Liver (tissue), 9 donors: ENCODE measurements around the gene LY6G6F. TPM values are rescaled to one million over a fixed set of nuclear protein-coding genes. Genes with fewer than 3 reads are reported as not detected.
A peak's percentile ranks its signal among the peaks of the same experiment; 100 is the strongest.

Experiments
- DNase-seq: peaks from one replicate; pipeline ENCODE4 v3.0.0-alpha.2; 2017; ENCODE audit warnings: low spot score
- H3K27ac ChIP-seq, 2 donors: one replicate each; pipeline ENCODE4 v1.7.0; 2013; ENCODE audit warnings: inconsistent platforms in 2 of 2, low read length in 2 of 2, control low read depth in 1 of 2, low read depth in 1 of 2, mild to moderate bottlenecking in 1 of 2
- H3K27me3 ChIP-seq, 4 donors: one replicate each; pipeline versions ENCODE4 v1.6.1 to v1.7.0; 2013; ENCODE audit warnings: low read length in 3 of 4, inconsistent platforms in 1 of 4, mild to moderate bottlenecking in 1 of 4, moderate library complexity in 1 of 4; ENCODE audit not compliant: control insufficient read depth in 4 of 4, insufficient read depth in 4 of 4
- H3K36me3 ChIP-seq, 4 donors: one replicate each; pipeline versions ENCODE4 v1.6.1 to v1.7.0; 2013; ENCODE audit warnings: low read length in 3 of 4, mild to moderate bottlenecking in 3 of 4, low read depth in 1 of 4, moderate library complexity in 1 of 4; ENCODE audit not compliant: control insufficient read depth in 4 of 4, insufficient read depth in 3 of 4
- H3K4me1 ChIP-seq, 4 donors: one replicate each; pipeline versions ENCODE4 v1.6.1 to v1.7.0; 2013; ENCODE audit warnings: low read length in 3 of 4, mild to moderate bottlenecking in 3 of 4, moderate library complexity in 1 of 4; ENCODE audit not compliant: control insufficient read depth in 4 of 4, insufficient read depth in 4 of 4
- H3K4me3 ChIP-seq, 3 donors: one replicate each; pipeline versions ENCODE4 v1.6.1 to v1.7.0; 2013; ENCODE audit warnings: low read length in 3 of 3, control low read depth in 1 of 3, low read depth in 1 of 3, mild to moderate bottlenecking in 1 of 3
- H3K9ac ChIP-seq, 2 donors: one replicate each; pipeline ENCODE4 v1.7.0; 2013; ENCODE audit warnings: low read length in 2 of 2, mild to moderate bottlenecking in 2 of 2, moderate library complexity in 2 of 2, control low read depth in 1 of 2, low read depth in 1 of 2
- H3K9me3 ChIP-seq, 4 donors: one replicate each; pipeline versions ENCODE4 v1.6.1 to v1.7.0; 2013; ENCODE audit warnings: low read length in 3 of 4; ENCODE audit not compliant: control insufficient read depth in 4 of 4
- ATF3 ChIP-seq: IDR thresholded peaks from 2 replicates; pipeline ENCODE4 v1.6.1; 2016; ENCODE audit warnings: antibody characterized with exemption
- EGR1 ChIP-seq, 2 donors: IDR thresholded peaks; 2 replicates each; pipeline ENCODE4 v1.6.1; 2016 to 2018; ENCODE audit warnings: antibody characterized with exemption in 2 of 2, low read depth in 2 of 2
- FOXA1 ChIP-seq: IDR thresholded peaks from 2 replicates; pipeline ENCODE4 v1.6.1; 2016; ENCODE audit warnings: antibody characterized with exemption
- FOXA2 ChIP-seq: IDR thresholded peaks from 2 replicates; pipeline ENCODE4 v1.6.1; 2016; ENCODE audit warnings: antibody characterized with exemption
- GABPA ChIP-seq, 2 donors: IDR thresholded peaks in 1 of 2; conservative IDR thresholded peaks in 1 of 2; 2 replicates each; pipeline ENCODE4 v1.6.1; 2016; ENCODE audit warnings: antibody characterized with exemption in 2 of 2, mild to moderate bottlenecking in 1 of 2, moderate library complexity in 1 of 2
- HNF4A ChIP-seq, 2 donors: conservative IDR thresholded peaks; 2 replicates each; pipeline ENCODE4 v1.6.1; 2016; ENCODE audit warnings: antibody characterized with exemption in 2 of 2, mild to moderate bottlenecking in 2 of 2
- HNF4G ChIP-seq: IDR thresholded peaks from 2 replicates; pipeline ENCODE4 v1.6.1; 2016; ENCODE audit warnings: antibody characterized with exemption
- JUND ChIP-seq, 2 donors: IDR thresholded peaks; 2 replicates each; pipeline ENCODE4 v1.6.1; 2016; ENCODE audit warnings: antibody characterized with exemption in 2 of 2
- MAX ChIP-seq: IDR thresholded peaks from 2 replicates; pipeline ENCODE4 v1.6.1; 2016; ENCODE audit warnings: antibody characterized with exemption
- NR2F2 ChIP-seq: IDR thresholded peaks from 2 replicates; pipeline ENCODE4 v1.6.1; 2016; ENCODE audit warnings: antibody characterized with exemption
- RAD21 ChIP-seq, 2 donors: IDR thresholded peaks; 2 replicates each; pipeline ENCODE4 v1.6.1; 2016; ENCODE audit warnings: antibody characterized with exemption in 2 of 2, mild to moderate bottlenecking in 2 of 2
- RXRA ChIP-seq, 2 donors: IDR thresholded peaks; 2 replicates each; pipeline ENCODE4 v1.6.1; 2017 to 2018; ENCODE audit warnings: antibody characterized with exemption in 2 of 2, mild to moderate bottlenecking in 1 of 2
- TAF1 ChIP-seq: conservative IDR thresholded peaks from 2 replicates; pipeline ENCODE4 v1.6.1; 2016; ENCODE audit warnings: antibody characterized with exemption, mild to moderate bottlenecking
- YY1 ChIP-seq: IDR thresholded peaks from 2 replicates; pipeline ENCODE4 v1.6.1; 2016; ENCODE audit warnings: antibody characterized with exemption, mild to moderate bottlenecking
- ZBTB33 ChIP-seq: IDR thresholded peaks from 2 replicates; pipeline ENCODE4 v1.6.1; 2016; ENCODE audit warnings: antibody characterized with exemption
- WGBS: extraction: QIAGEN DNeasy Blood & Tissue Kit; methylation state at CpG from one replicate; pipeline ENCODE4 v1.1.7; 2013; 5-methylcytosine and 5-hydroxymethylcytosine counted together
- polyA plus RNA-seq, 2 donors: library from polyadenylated mRNA; stranded (reverse) in 1 of 2; unstranded in 1 of 2; fragments of 200-250 nt in 1 of 2; fragments of >200 nt in 1 of 2; fragmentation: Nextera tagmentation in 1 of 2; extraction: Ambion mirVana in 1 of 2; gene quantifications; one replicate each; pipeline versions ENCODE4 v1.2.1 to v1.2.3, GENCODE V29; 2013 to 2015
- total RNA-seq, 2 donors: library from RNA; depleted of rRNA; stranded (reverse); fragments of >200 nt; gene quantifications; one replicate each; pipeline ENCODE4 v1.2.3, GENCODE V29; 2014
- TF ChIP-seq, protein P1 (sequence below): IDR thresholded peaks from 2 replicates; pipeline ENCODE4 v1.6.1; 2016; ENCODE audit warnings: antibody characterized with exemption, mild to moderate bottlenecking
- donor health status: healthy.
- donor health status: healthy.
- donor health status: healthy.
- donor health status: healthy.
- donor health status: healthy.

LY6G6F gene
- total and polyA plus RNA-seq, 4 donors, result 0.08 to 3.2 TPM; not detected in 2

DNA sequence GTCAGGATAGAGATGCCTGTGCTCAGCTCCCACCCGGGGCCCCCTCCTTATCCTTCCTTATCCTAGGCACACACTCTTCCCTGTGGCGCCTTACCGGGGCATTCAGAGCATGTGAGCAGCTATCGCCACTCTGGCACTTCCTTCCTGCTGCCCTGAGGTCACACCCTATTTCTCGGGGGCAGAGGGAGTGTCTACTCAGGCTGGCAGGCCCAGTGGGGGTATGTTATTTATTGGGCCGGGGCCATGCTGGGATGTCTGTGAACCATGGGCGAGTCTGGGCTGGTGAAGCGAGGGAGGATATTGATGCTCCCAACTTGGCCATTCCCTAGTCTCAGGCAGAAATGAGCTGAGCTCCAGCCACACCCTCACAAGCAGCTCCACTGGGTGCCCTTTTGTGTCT lies 4.6 kb downstream of the LY6G6F start:
- DNase-seq, result no peak
- no peaks in the 10 kb centered on the region for H3K9me3 ChIP-seq
- no peaks in the 10 kb centered on the region for H3K4me1 ChIP-seq
- no peak overlapping the region for H3K9ac ChIP-seq
- WGBS, result 65% methylated on average over 8 of the region's 8 CpGs
- H3K27ac ChIP-seq, result no peak overlapping the region
- no peaks in the 10 kb centered on the region for H3K36me3 ChIP-seq
- no peak for TF ChIP-seq GABPA (IDR thresholded peaks at IDR 0.05 in 1 of 2, conservative IDR thresholded peaks at IDR 0.05 in 1 of 2)
- TF ChIP-seq, protein P1, sequence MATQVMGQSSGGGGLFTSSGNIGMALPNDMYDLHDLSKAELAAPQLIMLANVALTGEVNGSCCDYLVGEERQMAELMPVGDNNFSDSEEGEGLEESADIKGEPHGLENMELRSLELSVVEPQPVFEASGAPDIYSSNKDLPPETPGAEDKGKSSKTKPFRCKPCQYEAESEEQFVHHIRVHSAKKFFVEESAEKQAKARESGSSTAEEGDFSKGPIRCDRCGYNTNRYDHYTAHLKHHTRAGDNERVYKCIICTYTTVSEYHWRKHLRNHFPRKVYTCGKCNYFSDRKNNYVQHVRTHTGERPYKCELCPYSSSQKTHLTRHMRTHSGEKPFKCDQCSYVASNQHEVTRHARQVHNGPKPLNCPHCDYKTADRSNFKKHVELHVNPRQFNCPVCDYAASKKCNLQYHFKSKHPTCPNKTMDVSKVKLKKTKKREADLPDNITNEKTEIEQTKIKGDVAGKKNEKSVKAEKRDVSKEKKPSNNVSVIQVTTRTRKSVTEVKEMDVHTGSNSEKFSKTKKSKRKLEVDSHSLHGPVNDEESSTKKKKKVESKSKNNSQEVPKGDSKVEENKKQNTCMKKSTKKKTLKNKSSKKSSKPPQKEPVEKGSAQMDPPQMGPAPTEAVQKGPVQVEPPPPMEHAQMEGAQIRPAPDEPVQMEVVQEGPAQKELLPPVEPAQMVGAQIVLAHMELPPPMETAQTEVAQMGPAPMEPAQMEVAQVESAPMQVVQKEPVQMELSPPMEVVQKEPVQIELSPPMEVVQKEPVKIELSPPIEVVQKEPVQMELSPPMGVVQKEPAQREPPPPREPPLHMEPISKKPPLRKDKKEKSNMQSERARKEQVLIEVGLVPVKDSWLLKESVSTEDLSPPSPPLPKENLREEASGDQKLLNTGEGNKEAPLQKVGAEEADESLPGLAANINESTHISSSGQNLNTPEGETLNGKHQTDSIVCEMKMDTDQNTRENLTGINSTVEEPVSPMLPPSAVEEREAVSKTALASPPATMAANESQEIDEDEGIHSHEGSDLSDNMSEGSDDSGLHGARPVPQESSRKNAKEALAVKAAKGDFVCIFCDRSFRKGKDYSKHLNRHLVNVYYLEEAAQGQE, result no peak
- no peak for TF ChIP-seq EGR1 (IDR thresholded peaks at IDR 0.05; ENCODE audit: low read depth in 2 of 2)
- no peak for TF ChIP-seq FOXA2
- TF ChIP-seq FOXA1, result no peak
- TF ChIP-seq JUND (IDR thresholded peaks at IDR 0.05), result no peak
- TF ChIP-seq RXRA (IDR thresholded peaks at IDR 0.05), result no peak
- no peak for TF ChIP-seq ZBTB33
- TF ChIP-seq ATF3, result no peak
- TF ChIP-seq YY1, result no peak
- TF ChIP-seq MAX, result no peak
- no peak for TF ChIP-seq TAF1
- TF ChIP-seq HNF4G, result no peak
- no peaks in the 10 kb centered on the region for H3K27me3 ChIP-seq
- no peak overlapping the region for H3K4me3 ChIP-seq

- no peak for TF ChIP-seq ATF3
- TF ChIP-seq FOXA1, result no peak
- TF ChIP-seq NR2F2, result no peak
- TF ChIP-seq RAD21 (IDR thresholded peaks at IDR 0.05), result peak in 1 of 2 donors; percentile 30
- no peak for TF ChIP-seq FOXA2
- no peak for TF ChIP-seq HNF4A (conservative IDR thresholded peaks at IDR 0.05)
- TF ChIP-seq MAX, result no peak
- no peak overlapping the region for H3K9ac ChIP-seq
- no peak for DNase-seq
- no peak overlapping the region for H3K27ac ChIP-seq
- H3K4me1 ChIP-seq, result no peaks in the 10 kb centered on the region
- H3K36me3 ChIP-seq, result no peaks in the 10 kb centered on the region
- H3K27me3 ChIP-seq, result no peaks in the 10 kb centered on the region
- H3K9me3 ChIP-seq, result no peaks in the 10 kb centered on the region
- no peak overlapping the region for H3K4me3 ChIP-seq
- WGBS, result 88% methylated on average over 8 of the region's 8 CpGs
Observed at GRCh38 chr6:31712296-31712695, 5.6 kb downstream of the LY6G6F start.
